HEK293 (cell line): ENCODE data around the gene CACNA1C.

Source experiments
- MYNN ChIP-seq: fragments of 450-650 bp; formaldehyde crosslinking; IDR thresholded peaks from 2 replicates; pipeline ENCODE4 v1.5.1; 2016; ENCODE audit warnings: missing biosample characterization, missing genetic modification characterization, borderline replicate concordance
- ZBTB20 ChIP-seq: fragments of 450-650 bp; formaldehyde crosslinking; IDR thresholded peaks from 2 replicates; pipeline ENCODE4 v1.5.1; 2016; ENCODE audit warnings: missing biosample characterization, missing genetic modification characterization
- ZEB2 ChIP-seq: fragments of 450-650 bp; formaldehyde crosslinking; IDR thresholded peaks from 2 replicates; pipeline ENCODE4 v1.5.1; 2016; ENCODE audit warnings: missing biosample characterization, missing genetic modification characterization
- ZNF23 ChIP-seq: fragments of 450-650 bp; formaldehyde crosslinking; IDR thresholded peaks from 2 replicates; pipeline ENCODE4 v1.5.1; 2016; ENCODE audit warnings: missing biosample characterization, missing genetic modification characterization, borderline replicate concordance
- ZNF274 ChIP-seq, 2 experiments: fragments of 200-500 bp in 1 of 2; fragments of 450-650 bp in 1 of 2; sonication (Bioruptor generic) in 1 of 2; formaldehyde crosslinking in 1 of 2; IDR thresholded peaks; 2 replicates each; pipeline versions ENCODE4 v1.5.1 to v1.6.1; 2014 to 2016; ENCODE audit warnings: borderline replicate concordance in 1 of 2, inconsistent platforms in 1 of 2, low read length in 1 of 2, missing biosample characterization in 1 of 2, missing genetic modification characterization in 1 of 2
- ZNF707 ChIP-seq: fragments of 450-650 bp; formaldehyde crosslinking; IDR thresholded peaks from 2 replicates; pipeline ENCODE4 v1.5.1; 2016; ENCODE audit warnings: missing biosample characterization, missing genetic modification characterization
- ZNF837 ChIP-seq: fragments of 450-650 bp; formaldehyde crosslinking; IDR thresholded peaks from 2 replicates; pipeline ENCODE4 v1.5.1; 2016; ENCODE audit warnings: missing biosample characterization, missing genetic modification characterization
- ZSCAN16 ChIP-seq: fragments of 450-650 bp; formaldehyde crosslinking; IDR thresholded peaks from 2 replicates; pipeline ENCODE4 v1.5.1; 2016; ENCODE audit warnings: missing biosample characterization, missing genetic modification characterization
- TF ChIP-seq, protein P1 (sequence below): fragments of 450-650 bp; formaldehyde crosslinking; IDR thresholded peaks from 2 replicates; pipeline ENCODE4 v1.5.1; 2016; ENCODE audit warnings: missing biosample characterization, missing genetic modification characterization
- TF ChIP-seq, protein P2 (sequence below): fragments of 450-650 bp; formaldehyde crosslinking; IDR thresholded peaks from 2 replicates; pipeline ENCODE4 v1.5.1; 2016; ENCODE audit warnings: missing biosample characterization, missing genetic modification characterization

DNA sequence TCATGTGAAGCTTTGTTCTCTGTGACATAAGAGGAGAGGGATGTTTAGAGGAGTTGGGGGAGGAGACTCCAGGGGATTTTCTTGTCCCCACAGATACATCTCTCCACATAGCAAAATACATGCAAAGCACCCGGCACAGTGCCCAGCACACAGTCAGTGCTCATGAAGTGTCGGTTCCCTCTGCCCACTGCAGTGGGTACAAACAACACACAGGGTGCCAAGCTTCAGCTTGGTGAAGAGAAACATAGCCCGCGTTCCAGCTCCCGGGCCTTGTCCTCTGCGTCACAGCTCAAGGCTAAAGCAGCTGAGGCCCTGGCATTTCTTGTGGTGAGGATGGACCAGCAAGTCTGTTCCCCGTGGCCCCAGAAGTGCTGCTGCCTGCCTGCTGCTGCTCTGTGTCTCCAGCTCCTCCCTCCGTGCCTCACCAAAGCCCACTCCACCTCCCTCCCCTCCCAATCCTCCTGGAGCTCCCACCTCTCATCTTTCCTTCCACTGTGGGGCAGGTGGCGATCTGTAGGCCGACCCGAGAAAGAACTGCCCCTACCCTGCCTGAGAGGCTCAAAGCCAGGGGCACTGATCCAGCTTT lies 685.0 kb downstream of the CACNA1C start:
- TF ChIP-seq, protein P1, sequence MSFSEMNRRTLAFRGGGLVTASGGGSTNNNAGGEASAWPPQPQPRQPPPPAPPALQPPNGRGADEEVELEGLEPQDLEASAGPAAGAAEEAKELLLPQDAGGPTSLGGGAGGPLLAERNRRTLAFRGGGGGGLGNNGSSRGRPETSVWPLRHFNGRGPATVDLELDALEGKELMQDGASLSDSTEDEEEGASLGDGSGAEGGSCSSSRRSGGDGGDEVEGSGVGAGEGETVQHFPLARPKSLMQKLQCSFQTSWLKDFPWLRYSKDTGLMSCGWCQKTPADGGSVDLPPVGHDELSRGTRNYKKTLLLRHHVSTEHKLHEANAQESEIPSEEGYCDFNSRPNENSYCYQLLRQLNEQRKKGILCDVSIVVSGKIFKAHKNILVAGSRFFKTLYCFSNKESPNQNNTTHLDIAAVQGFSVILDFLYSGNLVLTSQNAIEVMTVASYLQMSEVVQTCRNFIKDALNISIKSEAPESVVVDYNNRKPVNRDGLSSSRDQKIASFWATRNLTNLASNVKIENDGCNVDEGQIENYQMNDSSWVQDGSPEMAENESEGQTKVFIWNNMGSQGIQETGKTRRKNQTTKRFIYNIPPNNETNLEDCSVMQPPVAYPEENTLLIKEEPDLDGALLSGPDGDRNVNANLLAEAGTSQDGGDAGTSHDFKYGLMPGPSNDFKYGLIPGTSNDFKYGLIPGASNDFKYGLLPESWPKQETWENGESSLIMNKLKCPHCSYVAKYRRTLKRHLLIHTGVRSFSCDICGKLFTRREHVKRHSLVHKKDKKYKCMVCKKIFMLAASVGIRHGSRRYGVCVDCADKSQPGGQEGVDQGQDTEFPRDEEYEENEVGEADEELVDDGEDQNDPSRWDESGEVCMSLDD: no peak
- TF ChIP-seq, protein P2, sequence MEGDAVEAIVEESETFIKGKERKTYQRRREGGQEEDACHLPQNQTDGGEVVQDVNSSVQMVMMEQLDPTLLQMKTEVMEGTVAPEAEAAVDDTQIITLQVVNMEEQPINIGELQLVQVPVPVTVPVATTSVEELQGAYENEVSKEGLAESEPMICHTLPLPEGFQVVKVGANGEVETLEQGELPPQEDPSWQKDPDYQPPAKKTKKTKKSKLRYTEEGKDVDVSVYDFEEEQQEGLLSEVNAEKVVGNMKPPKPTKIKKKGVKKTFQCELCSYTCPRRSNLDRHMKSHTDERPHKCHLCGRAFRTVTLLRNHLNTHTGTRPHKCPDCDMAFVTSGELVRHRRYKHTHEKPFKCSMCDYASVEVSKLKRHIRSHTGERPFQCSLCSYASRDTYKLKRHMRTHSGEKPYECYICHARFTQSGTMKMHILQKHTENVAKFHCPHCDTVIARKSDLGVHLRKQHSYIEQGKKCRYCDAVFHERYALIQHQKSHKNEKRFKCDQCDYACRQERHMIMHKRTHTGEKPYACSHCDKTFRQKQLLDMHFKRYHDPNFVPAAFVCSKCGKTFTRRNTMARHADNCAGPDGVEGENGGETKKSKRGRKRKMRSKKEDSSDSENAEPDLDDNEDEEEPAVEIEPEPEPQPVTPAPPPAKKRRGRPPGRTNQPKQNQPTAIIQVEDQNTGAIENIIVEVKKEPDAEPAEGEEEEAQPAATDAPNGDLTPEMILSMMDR (tag by site-specific recombination): no peak
- no peak for TF ChIP-seq ZNF707 (tag by site-specific recombination)
- no peak for TF ChIP-seq ZBTB20 (tag by site-specific recombination)
- no peak for TF ChIP-seq ZNF274 (IDR thresholded peaks at IDR 0.05; ENCODE audit: low read length)
- TF ChIP-seq ZNF274 (tag by site-specific recombination; IDR thresholded peaks at IDR 0.05; ENCODE audit: borderline replicate concordance): no peak
- no peak for TF ChIP-seq ZNF837 (tag by site-specific recombination)
- TF ChIP-seq ZSCAN16 (tag by site-specific recombination): no peak
- no peak for TF ChIP-seq MYNN
- TF ChIP-seq ZEB2: no peak
- TF ChIP-seq ZNF23 (tag by site-specific recombination): no peak
